HCEC 1CT (cell line): ENCODE measurements around the gene KLHL12.
A peak's percentile ranks its signal among the peaks of the same experiment; 100 is the strongest.

ENCODE experiments used
- DNase-seq: peaks from one replicate; pipeline ENCODE4 v3.0.0-alpha.2; 2017

Gene KLHL12

GRCh38 chr1:202926581-202927491 lies at the start of gene KLHL12:
KLHL12 (minus strand) TSS chr1:202927234; CDS start chr1:202925162, 2,072 bp downstream.
- DNase-seq = peak; percentile 96

- no peak for DNase-seq
Observed at GRCh38 chr1:202976633-202977032, 49.6 kb upstream of the KLHL12 start.

- DNase-seq = no peak
Observed at GRCh38 chr1:202974856-202975255, 47.8 kb upstream of the KLHL12 start.

- no peak for DNase-seq
Observed at GRCh38 chr1:202972046-202972445, 45.0 kb upstream of the KLHL12 start.

GRCh38 chr1:202968895-202969295 lies 41.9 kb upstream of the KLHL12 start:
- DNase-seq = peak; percentile 73

- no peak for DNase-seq
Observed at GRCh38 chr1:202968351-202968750, 41.3 kb upstream of the KLHL12 start.

GRCh38 chr1:202967684-202968281 lies 40.7 kb upstream of the KLHL12 start:
- no peak for DNase-seq

- DNase-seq = no peak
Observed at GRCh38 chr1:202966006-202966898, 39.2 kb upstream of the KLHL12 start.

GRCh38 chr1:202965422-202965821 lies 38.4 kb upstream of the KLHL12 start:
- no peak for DNase-seq

GRCh38 chr1:202964791-202965410 lies 37.9 kb upstream of the KLHL12 start:
- DNase-seq = peak; percentile 12

- no peak for DNase-seq
Observed at GRCh38 chr1:202961220-202961880, 34.3 kb upstream of the KLHL12 start.

GRCh38 chr1:202959276-202959620 lies 32.2 kb upstream of the KLHL12 start:
- DNase-seq = peak; percentile 70

- DNase-seq = no peak
Observed at GRCh38 chr1:202958544-202959275, 31.7 kb upstream of the KLHL12 start.

- peak; percentile 84 for DNase-seq
Observed at GRCh38 chr1:202957733-202958543, 30.9 kb upstream of the KLHL12 start, which contains the start of gene ADIPOR1. ADIPOR1 (minus strand) TSS chr1:202958312; CDS start chr1:202951070, 7,242 bp downstream.

- no peak for DNase-seq
Observed at GRCh38 chr1:202956969-202957368, 29.9 kb upstream of the KLHL12 start.

- DNase-seq = no peak
Observed at GRCh38 chr1:202954057-202954745, 27.2 kb upstream of the KLHL12 start.

- no peak for DNase-seq
Observed at GRCh38 chr1:202953392-202953791, 26.4 kb upstream of the KLHL12 start.

GRCh38 chr1:202952818-202953217 lies 25.8 kb upstream of the KLHL12 start:
- peak; percentile 47 for DNase-seq

GRCh38 chr1:202952099-202952498 lies 25.1 kb upstream of the KLHL12 start:
- DNase-seq = no peak

GRCh38 chr1:202951437-202951836 lies 24.4 kb upstream of the KLHL12 start:
- DNase-seq = no peak
